ENCODE data around the gene NCOA6.

Gene NCOA6

DNA sequence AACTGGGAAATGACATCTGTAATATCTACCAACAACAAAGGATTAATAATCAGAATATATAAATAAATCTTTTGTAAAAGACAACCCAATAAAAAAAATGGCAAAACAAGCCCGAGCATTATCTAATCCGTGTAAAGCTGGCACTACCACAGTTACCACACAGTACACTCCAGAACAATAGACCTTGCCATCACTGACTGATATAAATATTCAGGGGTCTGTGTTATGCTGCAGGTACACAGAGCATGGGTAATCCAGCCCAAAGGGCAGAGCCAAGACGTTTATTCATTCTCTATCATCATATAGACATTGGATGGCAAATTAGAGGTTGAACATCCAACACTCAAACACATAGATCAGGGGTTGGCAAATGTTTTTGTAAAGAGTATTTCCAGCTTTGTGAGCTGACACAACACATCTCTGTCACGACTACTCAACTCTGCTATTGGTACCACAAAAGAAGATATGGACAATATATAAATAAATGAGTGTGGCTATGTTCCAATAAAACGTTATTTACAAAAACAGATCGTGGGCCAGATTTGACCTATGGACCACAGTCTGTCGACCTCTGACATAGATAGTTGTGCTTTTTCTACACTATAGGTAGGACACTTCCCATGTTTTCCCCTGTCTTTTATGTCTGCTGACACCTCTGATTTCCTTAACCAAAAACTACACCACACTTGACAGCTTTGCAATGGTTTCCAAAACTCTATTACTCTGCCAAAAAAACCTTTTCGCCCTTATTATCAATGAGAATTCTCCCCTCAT lies 4.5 kb downstream of the NCOA6 start:
- peaks cover 88% of the 10 kb centered on the region for H3K79me2 ChIP-seq (ENCODE audit: control insufficient read depth, low read length)
- H3K36me3 ChIP-seq (ENCODE audit: control insufficient read depth, low read length), result peaks cover 7% of the 10 kb centered on the region; the same call in 1 of the 2 replicates
- peaks cover 2% of the 10 kb centered on the region; the same call in 1 of the 2 replicates for H3F3A ChIP-seq (ENCODE audit: control insufficient read depth, insufficient read depth)
- H3K9me2 ChIP-seq (replicated peaks; ENCODE audit: control insufficient read depth, low read length), result no peaks in the 10 kb centered on the region
- peaks cover 15% of the 10 kb centered on the region; the same call in 1 of the 2 replicates for H4K20me1 ChIP-seq (ENCODE audit: control insufficient read depth, insufficient read depth, low read depth, low read length)
- no peak overlapping the region for H3K27ac ChIP-seq (ENCODE audit: low read depth, low read length)
- H3K4me1 ChIP-seq (ENCODE audit: control insufficient read depth, low read length), result peaks cover 17% of the 10 kb centered on the region
- H3K4me2 ChIP-seq (ENCODE audit: low read length), result no peak overlapping the region
- TF ChIP-seq, protein P1, sequence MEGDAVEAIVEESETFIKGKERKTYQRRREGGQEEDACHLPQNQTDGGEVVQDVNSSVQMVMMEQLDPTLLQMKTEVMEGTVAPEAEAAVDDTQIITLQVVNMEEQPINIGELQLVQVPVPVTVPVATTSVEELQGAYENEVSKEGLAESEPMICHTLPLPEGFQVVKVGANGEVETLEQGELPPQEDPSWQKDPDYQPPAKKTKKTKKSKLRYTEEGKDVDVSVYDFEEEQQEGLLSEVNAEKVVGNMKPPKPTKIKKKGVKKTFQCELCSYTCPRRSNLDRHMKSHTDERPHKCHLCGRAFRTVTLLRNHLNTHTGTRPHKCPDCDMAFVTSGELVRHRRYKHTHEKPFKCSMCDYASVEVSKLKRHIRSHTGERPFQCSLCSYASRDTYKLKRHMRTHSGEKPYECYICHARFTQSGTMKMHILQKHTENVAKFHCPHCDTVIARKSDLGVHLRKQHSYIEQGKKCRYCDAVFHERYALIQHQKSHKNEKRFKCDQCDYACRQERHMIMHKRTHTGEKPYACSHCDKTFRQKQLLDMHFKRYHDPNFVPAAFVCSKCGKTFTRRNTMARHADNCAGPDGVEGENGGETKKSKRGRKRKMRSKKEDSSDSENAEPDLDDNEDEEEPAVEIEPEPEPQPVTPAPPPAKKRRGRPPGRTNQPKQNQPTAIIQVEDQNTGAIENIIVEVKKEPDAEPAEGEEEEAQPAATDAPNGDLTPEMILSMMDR (IDR thresholded peaks at IDR 0.05; ENCODE audit: low read depth, low read length, poor library complexity, severe bottlenecking), result no peak
- no peak for TF ChIP-seq EZH2phosphoT487 (IDR thresholded peaks at IDR 0.05; ENCODE audit: borderline replicate concordance, low read length)
- no peaks in the 10 kb centered on the region for H3K27me3 ChIP-seq (ENCODE audit: control insufficient read depth, low read length)
- no peak overlapping the region for H3K4me3 ChIP-seq (ENCODE audit: low read length)
- no peaks in the 10 kb centered on the region for H3K9me3 ChIP-seq (ENCODE audit: control insufficient read depth, insufficient read depth, low read length)

DNA sequence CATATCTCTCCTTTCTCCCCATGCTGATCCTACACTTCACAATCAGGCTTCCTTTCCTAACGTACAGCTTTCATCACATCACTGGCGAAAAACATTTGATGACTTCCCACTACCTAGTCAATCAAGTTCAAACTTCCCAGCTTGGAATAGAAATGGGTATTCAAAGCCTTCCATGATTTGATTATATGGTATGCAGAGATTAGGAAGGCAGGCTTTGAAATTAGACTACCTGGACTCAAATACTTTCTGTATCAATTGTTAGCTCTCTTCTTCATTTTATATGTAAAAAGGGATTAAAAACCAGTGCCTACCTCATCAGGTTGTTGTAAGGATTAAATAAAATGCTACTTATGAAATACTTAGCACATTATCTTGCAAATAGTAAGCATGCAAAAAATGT lies 7.7 kb downstream of the NCOA6 start:
- Histone ChIP-seq H3K4me3 (ENCODE audit: low read length) (no peak overlapping the region), H3K9me2 (replicated peaks; ENCODE audit: control insufficient read depth, low read length) (no peaks in the 10 kb centered on the region), H3F3A (ENCODE audit: control insufficient read depth, insufficient read depth) (no peaks in the 10 kb centered on the region), H3K9me3 (ENCODE audit: control insufficient read depth, insufficient read depth, low read length) (no peaks in the 10 kb centered on the region), H3K27me3 (ENCODE audit: control insufficient read depth, low read length) (no peaks in the 10 kb centered on the region), H4K20me1 (ENCODE audit: control insufficient read depth, insufficient read depth, low read depth, low read length) (peaks cover 7% of the 10 kb centered on the region; the same call in 1 of the 2 replicates), H3K4me2 (ENCODE audit: low read length) (no peak overlapping the region), H3K79me2 (ENCODE audit: control insufficient read depth, low read length) (peaks cover 89% of the 10 kb centered on the region), H3K36me3 (ENCODE audit: control insufficient read depth, low read length) (0 out of 2 replicates have a peak, but pooled peaks cover 3% of the 10 kb centered on the region), H3K4me1 (ENCODE audit: control insufficient read depth, low read length) (no peaks in the 10 kb centered on the region), H3K27ac (ENCODE audit: low read depth, low read length) (no peak overlapping the region)
- TF ChIP-seq, protein P1 (IDR thresholded peaks at IDR 0.05; ENCODE audit: low read depth, low read length, poor library complexity, severe bottlenecking), result no peak
- TF ChIP-seq EZH2phosphoT487 (IDR thresholded peaks at IDR 0.05; ENCODE audit: borderline replicate concordance, low read length), result no peak

DNA sequence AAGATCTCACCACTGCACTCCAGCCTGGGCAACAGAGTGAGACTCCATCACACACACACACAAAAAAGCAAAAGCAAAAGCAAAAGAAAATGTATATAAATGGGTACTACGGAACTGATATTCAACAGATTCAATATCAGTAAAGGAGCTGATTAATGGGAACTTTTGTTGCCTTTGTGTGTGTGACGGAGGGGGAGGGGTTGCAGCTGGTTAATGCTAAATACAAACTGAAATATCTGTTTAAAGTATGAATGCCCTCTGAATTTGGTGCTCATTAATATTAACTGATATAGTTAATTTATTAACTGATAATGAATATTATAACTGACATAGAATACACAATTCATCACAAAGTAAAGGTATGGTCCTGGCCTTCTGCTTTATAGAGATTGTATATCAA lies 8.4 kb downstream of the NCOA6 start:
- Histone ChIP-seq H3K9me3 (ENCODE audit: control insufficient read depth, insufficient read depth, low read length) (no peaks in the 10 kb centered on the region), H3K27ac (ENCODE audit: low read depth, low read length) (no peak overlapping the region), H3K4me2 (ENCODE audit: low read length) (no peak overlapping the region), H3K79me2 (ENCODE audit: control insufficient read depth, low read length) (peaks cover 89% of the 10 kb centered on the region), H3K27me3 (ENCODE audit: control insufficient read depth, low read length) (no peaks in the 10 kb centered on the region), H3K36me3 (ENCODE audit: control insufficient read depth, low read length) (no peaks in the 10 kb centered on the region), H3K4me3 (ENCODE audit: low read length) (no peak overlapping the region), H3K4me1 (ENCODE audit: control insufficient read depth, low read length) (no peaks in the 10 kb centered on the region), H3F3A (ENCODE audit: control insufficient read depth, insufficient read depth) (no peaks in the 10 kb centered on the region), H4K20me1 (ENCODE audit: control insufficient read depth, insufficient read depth, low read depth, low read length) (peaks cover 1% of the 10 kb centered on the region; the same call in 1 of the 2 replicates), H3K9me2 (replicated peaks; ENCODE audit: control insufficient read depth, low read length) (no peaks in the 10 kb centered on the region)
- TF ChIP-seq, protein P1 (IDR thresholded peaks at IDR 0.05; ENCODE audit: low read depth, low read length, poor library complexity, severe bottlenecking), result no peak
- no peak for TF ChIP-seq EZH2phosphoT487 (IDR thresholded peaks at IDR 0.05; ENCODE audit: borderline replicate concordance, low read length)

Measured in DOHH2 (cell line).